HepG2 (cell line): ENCODE measurements around the gene SERINC5. TPM values are rescaled to one million over a fixed set of nuclear protein-coding genes. Genes with fewer than 3 reads are reported as not detected.

ENCODE experiments used
- ATAC-seq: fragments of 200-7000 bp; cut with Tn5 transposase; 3 replicates; pipeline ENCODE4 v1.9.1; 2020; ENCODE audit warnings: mild to moderate bottlenecking, moderate library complexity
- BruUV-seq: library from RNA; stranded (reverse); fragments of 400-500 nt; replicated peaks from 2 replicates; lab custom pipeline; 2021; lab: Mats Ljungman, UMichigan
- CTCF ChIA-PET: fragments of 300-600 bp; formaldehyde crosslinking; extraction: SDS; loops from one replicate; lab custom pipeline; 2021; ENCODE audit warnings: low total read pairs, inconsistent platforms, low intra/inter-chr PET ratio; lab: Yijun Ruan, JAX
- POLR2A ChIA-PET: fragments of 350-600 bp; sonication (Branson Sonifier 250); formaldehyde crosslinking; loops from one replicate; lab custom pipeline; 2020; ENCODE audit warnings: antibody characterized with exemption, inconsistent platforms; lab: Yijun Ruan, JAX
- DNase-seq: peaks from one replicate; pipeline ENCODE4 v3.0.0-alpha.2; 2015; ENCODE audit warnings: low spot score
- FAIRE-seq: peaks from 3 replicates; lab custom pipeline; 2011; peaks lifted over from hg19 to GRCh38; lab: Jason Lieb, UNC
- H2AFZ ChIP-seq: one replicate; pipeline ENCODE4 v1.6.1; 2011; ENCODE audit warnings: low read length, inconsistent platforms
- H3K27ac ChIP-seq: fragments of 300-600 bp; 3 replicates; pipeline ENCODE4 v1.8.0; 2011; ENCODE audit warnings: mixed run types, mild to moderate bottlenecking, mixed read lengths, low read length, inconsistent platforms; ENCODE audit not compliant: insufficient read depth; ENCODE audit errors: extremely low read length
- H3K27me3 ChIP-seq, 2 experiments: fragments of 200-600 bp in 1 of 2; 2 replicates in 1 of 2; 3 replicates in 1 of 2; pipeline versions ENCODE4 v1.6.0 to v1.8.0; 2011; ENCODE audit warnings: low read length in 2 of 2, mild to moderate bottlenecking in 2 of 2, moderate library complexity in 2 of 2, inconsistent platforms in 1 of 2; ENCODE audit not compliant: insufficient read depth in 2 of 2, control insufficient read depth in 1 of 2
- H3K36me3 ChIP-seq, 2 experiments: fragments of 200-600 bp in 1 of 2; replicated peaks in 1 of 2; 2 replicates in 1 of 2; 3 replicates in 1 of 2; pipeline versions ENCODE4 v1.5.1 to v1.8.0; 2011; ENCODE audit warnings: low read length in 2 of 2, inconsistent platforms in 1 of 2; ENCODE audit not compliant: insufficient read depth in 2 of 2, control insufficient read depth in 1 of 2
- H3K4me1 ChIP-seq: 2 replicates; pipeline ENCODE4 v1.5.1; 2012; ENCODE audit warnings: low read length, inconsistent platforms; ENCODE audit not compliant: insufficient read depth
- H3K4me2 ChIP-seq: 2 replicates; pipeline ENCODE4 v1.6.0; 2011; ENCODE audit warnings: low read depth, low read length, inconsistent platforms
- H3K4me3 ChIP-seq, 3 experiments: fragments of 200-600 bp in 1 of 3; sonication (generic), shearing (Covaris generic) in 1 of 3; replicated peaks in 1 of 3; 2 replicates each; pipeline ENCODE4 v1.5.1; 2011 to 2016; ENCODE audit warnings: low read length in 3 of 3, inconsistent platforms in 2 of 3, low read depth in 2 of 3, mild to moderate bottlenecking in 2 of 3, control low read depth in 1 of 3, mixed read lengths in 1 of 3; ENCODE audit not compliant: insufficient read depth in 1 of 3
- H3K79me2 ChIP-seq: one replicate; pipeline ENCODE4 v1.6.1; 2011; ENCODE audit warnings: low read length, inconsistent platforms; ENCODE audit not compliant: insufficient read depth
- H3K9ac ChIP-seq: 2 replicates; pipeline ENCODE4 v1.6.0; 2011; ENCODE audit warnings: mild to moderate bottlenecking, low read depth, low read length, inconsistent platforms; ENCODE audit not compliant: insufficient read depth
- H3K9me3 ChIP-seq: 2 replicates; pipeline ENCODE4 v1.5.1; 2012; ENCODE audit warnings: mild to moderate bottlenecking, low read length
- H4K20me1 ChIP-seq: 2 replicates; pipeline ENCODE4 v1.6.0; 2011; ENCODE audit warnings: inconsistent platforms, mild to moderate bottlenecking, low read length, moderate library complexity; ENCODE audit not compliant: insufficient read depth
- BRF2 ChIP-seq: sonication (generic); formaldehyde crosslinking; IDR thresholded peaks from 2 replicates; pipeline ENCODE4 v1.8.1; 2022; ENCODE audit warnings: mild to moderate bottlenecking, missing genetic modification reagents
- DR1 ChIP-seq: sonication (generic); formaldehyde crosslinking; IDR thresholded peaks from 2 replicates; pipeline ENCODE4 v1.8.0; 2021; ENCODE audit warnings: mild to moderate bottlenecking, missing genetic modification reagents, inconsistent platforms
- MXI1 ChIP-seq: IDR thresholded peaks from 3 replicates; pipeline ENCODE4 v1.6.1; 2012; ENCODE audit warnings: low read depth, low read length, inconsistent platforms, borderline replicate concordance
- PAXIP1 ChIP-seq: sonication (generic); formaldehyde crosslinking; conservative IDR thresholded peaks from 2 replicates; pipeline ENCODE4 v1.4.0; 2020; ENCODE audit warnings: mild to moderate bottlenecking, missing genetic modification reagents, moderate library complexity
- PPARG ChIP-seq: conservative IDR thresholded peaks from 2 replicates; pipeline ENCODE4 v1.6.1; 2016; ENCODE audit warnings: missing biosample characterization, missing genetic modification reagents
- ZNF101 ChIP-seq: sonication (generic); formaldehyde crosslinking; IDR thresholded peaks from 2 replicates; pipeline ENCODE4 v1.4.0; 2020; ENCODE audit warnings: mild to moderate bottlenecking, low read depth, missing genetic modification reagents, borderline replicate concordance
- ZNF3 ChIP-seq: IDR thresholded peaks from 2 replicates; pipeline ENCODE4 v1.7.0; 2017; ENCODE audit warnings: inconsistent platforms
- WGBS: methylation state at CpG from one replicate; pipeline ENCODE4 v1.1.6; 2017; ENCODE audit warnings: low lambda C conversion rate; 5-methylcytosine and 5-hydroxymethylcytosine counted together
- in situ Hi-C: cut with HindIII; loops from 2 replicates; pipeline ENCODE4 v1.10.0; 2017; ENCODE audit warnings: low pct_unique_long_range_greater_than_20kb; ENCODE audit not compliant: extremely low pct_ligation_motif_present
- intact Hi-C: fragments of 100-400 bp; cut with micrococcal nuclease; formaldehyde crosslinking; loops from one replicate; pipeline ENCODE4 v1.10.0; 2022; ENCODE audit not compliant: unreplicated experiment
- polyA plus RNA-seq, 8 experiments: library from polyadenylated mRNA; depleted of rRNA in 3 of 8; stranded (reverse) in 7 of 8; unstranded in 1 of 8; fragments of >200 nt; fragmentation: Illumina TruSeq in 4 of 8; extraction: Trizol in 4 of 8; gene quantifications; 2 replicates each; pipeline versions ENCODE4 v1.2.1 to v1.2.3, GENCODE V29; 2011 to 2016; ENCODE audit warnings: low read depth in 4 of 8, missing spikeins in 1 of 8, mixed read lengths in 1 of 8; ENCODE audit not compliant: insufficient read depth in 1 of 8
- total RNA-seq, 5 experiments: library from RNA; depleted of rRNA; stranded (reverse); fragments of >200 nt; fragmentation: Illumina TruSeq; extraction: Trizol; gene quantifications; 2 replicates each; pipeline ENCODE4 v1.2.3, GENCODE V29; 2016; ENCODE audit warnings: low read depth in 1 of 5
- TF ChIP-seq, protein P1 (sequence below): sonication (generic); formaldehyde crosslinking; IDR thresholded peaks from 2 replicates; pipeline ENCODE4 v1.5.0; 2020; ENCODE audit warnings: missing genetic modification reagents
- TF ChIP-seq, protein P2 (sequence below): sonication (generic); formaldehyde crosslinking; IDR thresholded peaks from 2 replicates; pipeline ENCODE4 v1.4.0; 2020; ENCODE audit warnings: mild to moderate bottlenecking, missing genetic modification reagents

The SERINC5 gene
- total and polyA plus RNA-seq, 2 of the 13 experiments (the other 11 are each of a cell fraction or from before 2014, with no cell fraction given) = 17.3 to 22.8 TPM

DNA sequence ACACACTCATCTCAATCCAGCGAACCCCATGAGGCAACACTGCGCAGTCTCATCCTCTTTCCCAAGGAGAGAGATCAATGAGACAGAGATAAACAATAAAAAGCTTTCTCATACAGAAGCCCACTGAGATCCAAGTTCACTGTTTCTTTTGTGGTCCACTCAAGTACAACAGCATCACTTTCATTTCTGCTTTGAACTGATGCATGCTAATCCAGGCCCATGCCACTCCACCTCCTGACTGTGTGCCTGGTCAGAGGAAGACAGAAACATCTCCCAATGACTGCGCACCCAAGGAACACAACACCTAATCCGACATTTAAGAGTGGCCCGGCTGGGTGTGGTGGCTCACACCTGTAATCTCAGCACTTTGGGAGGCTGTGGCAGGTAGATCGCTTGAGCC is 104.0 kb downstream of the SERINC5 start (continued):
- TF ChIP-seq PAXIP1 (CRISPR knock-in tag) (no peak), ZNF101 (CRISPR knock-in tag) (no peak), ZNF3 (CRISPR knock-in tag) (no peak), PPARG (CRISPR knock-in tag) (no peak), BRF2 (CRISPR knock-in tag) (no peak), MXI1 (no peak)
- TF ChIP-seq, protein P1, sequence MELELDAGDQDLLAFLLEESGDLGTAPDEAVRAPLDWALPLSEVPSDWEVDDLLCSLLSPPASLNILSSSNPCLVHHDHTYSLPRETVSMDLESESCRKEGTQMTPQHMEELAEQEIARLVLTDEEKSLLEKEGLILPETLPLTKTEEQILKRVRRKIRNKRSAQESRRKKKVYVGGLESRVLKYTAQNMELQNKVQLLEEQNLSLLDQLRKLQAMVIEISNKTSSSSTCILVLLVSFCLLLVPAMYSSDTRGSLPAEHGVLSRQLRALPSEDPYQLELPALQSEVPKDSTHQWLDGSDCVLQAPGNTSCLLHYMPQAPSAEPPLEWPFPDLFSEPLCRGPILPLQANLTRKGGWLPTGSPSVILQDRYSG (CRISPR knock-in tag) = no peak

- ChIA-PET POLR2A (no interaction called here), CTCF (no interaction called here)
- peaks cover 42% of the 10 kb centered on the region for H3K4me1 ChIP-seq
- ATAC-seq (no peak), FAIRE-seq (no peak), DNase-seq (no peak)
- H3K79me2 ChIP-seq = no peaks in the 10 kb centered on the region
- H2AFZ ChIP-seq = no peak overlapping the region
- H3K36me3 ChIP-seq = peaks cover 14 to 35% of the 10 kb centered on the region in 2 experiments; a peak in 4 of 5 replicates
- H3K4me3 ChIP-seq = no peak overlapping the region
- no TSS peak for BruUV-seq
- H4K20me1 ChIP-seq = no peaks in the 10 kb centered on the region
- H3K27ac ChIP-seq = no peak overlapping the region
- no peaks in the 10 kb centered on the region for H3K9me3 ChIP-seq
- no peak overlapping the region for H3K4me2 ChIP-seq
- H3K9ac ChIP-seq = no peak overlapping the region
- 95% methylated on average over 11 of the region's 11 CpGs for WGBS
- in situ Hi-C loops (no loop called here), intact Hi-C loops (loop anchor here (5.0 kb wide), 1 partner anchor 58 kb away; no protein-coding TSS in a partner anchor)
- H3K27me3 ChIP-seq = no peaks in the 10 kb centered on the region
- TF ChIP-seq, protein P2, sequence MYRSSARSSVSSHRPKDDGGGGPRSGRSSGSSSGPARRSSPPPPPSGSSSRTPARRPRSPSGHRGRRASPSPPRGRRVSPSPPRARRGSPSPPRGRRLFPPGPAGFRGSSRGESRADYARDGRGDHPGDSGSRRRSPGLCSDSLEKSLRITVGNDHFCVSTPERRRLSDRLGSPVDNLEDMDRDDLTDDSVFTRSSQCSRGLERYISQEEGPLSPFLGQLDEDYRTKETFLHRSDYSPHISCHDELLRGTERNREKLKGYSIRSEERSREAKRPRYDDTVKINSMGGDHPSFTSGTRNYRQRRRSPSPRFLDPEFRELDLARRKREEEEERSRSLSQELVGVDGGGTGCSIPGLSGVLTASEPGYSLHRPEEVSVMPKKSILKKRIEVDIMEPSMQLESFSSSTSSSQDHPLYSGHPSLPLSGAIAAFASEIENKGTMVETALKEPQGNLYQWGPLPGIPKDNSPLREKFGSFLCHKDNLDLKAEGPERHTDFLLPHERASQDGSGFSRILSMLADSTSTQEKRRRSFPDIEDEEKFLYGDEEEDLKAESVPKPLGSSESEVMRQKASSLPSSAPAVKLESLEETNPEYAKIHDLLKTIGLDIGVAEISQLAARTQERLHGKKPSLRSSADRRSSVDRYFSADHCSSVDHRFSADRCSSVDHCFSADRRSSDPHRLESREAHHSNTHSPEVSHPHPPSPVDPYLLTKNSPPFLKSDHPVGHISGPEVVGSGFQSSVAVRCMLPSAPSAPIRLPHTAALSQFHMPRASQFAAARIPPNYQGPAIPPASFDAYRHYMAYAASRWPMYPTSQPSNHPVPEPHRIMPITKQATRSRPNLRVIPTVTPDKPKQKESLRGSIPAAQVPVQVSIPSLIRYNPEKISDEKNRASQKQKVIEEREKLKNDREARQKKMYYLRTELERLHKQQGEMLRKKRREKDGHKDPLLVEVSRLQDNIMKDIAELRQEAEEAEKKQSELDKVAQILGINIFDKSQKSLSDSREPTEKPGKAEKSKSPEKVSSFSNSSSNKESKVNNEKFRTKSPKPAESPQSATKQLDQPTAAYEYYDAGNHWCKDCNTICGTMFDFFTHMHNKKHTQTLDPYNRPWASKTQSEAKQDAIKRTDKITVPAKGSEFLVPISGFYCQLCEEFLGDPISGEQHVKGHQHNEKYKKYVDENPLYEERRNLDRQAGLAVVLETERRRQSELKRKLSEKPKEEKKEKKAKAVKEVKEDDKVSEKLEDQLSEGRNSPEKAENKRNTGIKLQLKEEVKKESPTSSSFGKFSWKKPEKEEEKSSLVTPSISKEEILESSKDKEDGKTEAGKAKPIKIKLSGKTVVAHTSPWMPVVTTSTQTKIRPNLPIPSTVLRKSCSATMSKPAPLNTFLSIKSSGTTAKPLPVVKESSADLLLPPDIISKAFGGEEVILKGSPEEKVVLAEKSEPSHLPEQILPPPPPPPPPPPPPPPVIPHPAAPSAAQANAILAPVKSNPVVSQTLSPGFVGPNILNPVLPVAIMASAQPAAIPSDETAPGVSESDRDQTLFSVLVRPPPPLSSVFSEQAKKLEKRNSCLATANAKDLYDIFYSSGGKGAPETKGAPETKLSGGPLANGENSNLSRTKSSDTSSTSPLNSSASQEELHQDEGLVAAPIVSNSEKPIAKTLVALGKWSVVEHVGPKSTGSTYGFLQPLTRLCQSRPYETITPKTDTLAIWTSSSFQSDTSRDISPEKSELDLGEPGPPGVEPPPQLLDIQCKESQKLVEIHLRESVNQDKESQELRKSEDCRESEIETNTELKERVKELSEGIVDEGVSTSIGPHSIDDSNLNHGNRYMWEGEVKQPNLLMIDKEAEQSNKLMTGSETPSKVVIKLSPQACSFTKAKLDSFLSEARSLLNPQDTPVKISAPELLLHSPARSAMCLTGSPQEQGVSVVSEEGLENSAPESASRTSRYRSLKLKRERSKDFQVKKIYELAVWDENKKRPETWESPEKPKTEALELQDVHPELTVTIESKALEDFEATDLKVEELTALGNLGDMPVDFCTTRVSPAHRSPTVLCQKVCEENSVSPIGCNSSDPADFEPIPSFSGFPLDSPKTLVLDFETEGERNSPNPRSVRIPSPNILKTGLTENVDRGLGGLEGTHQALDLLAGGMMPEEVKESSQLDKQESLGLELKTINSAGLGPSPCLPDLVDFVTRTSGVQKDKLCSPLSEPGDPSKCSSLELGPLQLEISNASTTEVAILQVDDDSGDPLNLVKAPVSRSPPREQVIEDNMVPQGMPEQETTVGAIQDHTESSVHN (CRISPR knock-in tag) = no peak
- no peak for TF ChIP-seq DR1 (CRISPR knock-in tag)
Measured at GRCh38 chr5:80150731-80151130, 105.1 kb downstream of the SERINC5 start.
